OCI-LY3 (cell line): ENCODE results near the gene HSPA12A.

ENCODE experiments used
- H2AFZ ChIP-seq: fragments of 200-600, 300-600 bp; shearing (Covaris generic); 2 replicates; pipeline ENCODE4 v1.6.0; 2014; ENCODE audit warnings: antibody characterized with exemption, low read depth, low read length
- H3K27ac ChIP-seq: fragments of 200-600, 300-600 bp; sonication (generic); 2 replicates; pipeline ENCODE4 v1.5.1; 2014; ENCODE audit warnings: mild to moderate bottlenecking, low read length, moderate library complexity, mixed read lengths
- H3K27me3 ChIP-seq: fragments of 200-600, 300-600 bp; sonication (generic); 2 replicates; pipeline ENCODE4 v1.6.1; 2014; ENCODE audit warnings: low read depth, low read length, mixed read lengths
- H3K36me3 ChIP-seq: fragments of 200-600, 300-600 bp; sonication (generic); replicated peaks from 2 replicates; pipeline ENCODE3; 2014; ENCODE audit warnings: low read depth, low read length, mixed read lengths
- H3K4me1 ChIP-seq: fragments of 300-600, 200-600 bp; sonication (generic); 2 replicates; pipeline ENCODE4 v1.6.1; 2014; ENCODE audit warnings: low read length, mixed read lengths
- H3K4me2 ChIP-seq: fragments of 200-600, 300-600 bp; sonication (generic); 2 replicates; pipeline ENCODE4 v1.6.1; 2014; ENCODE audit warnings: low read length, mixed read lengths
- H3K4me3 ChIP-seq: fragments of 300-600, 200-600 bp; sonication (generic); 2 replicates; pipeline ENCODE4 v1.5.1; 2014; ENCODE audit warnings: antibody characterized with exemption, mild to moderate bottlenecking, low read length, moderate library complexity
- H3K79me2 ChIP-seq: fragments of 300-600, 200-600 bp; shearing (Covaris generic); 2 replicates; pipeline ENCODE4 v1.6.1; 2014; ENCODE audit warnings: mild to moderate bottlenecking, low read length, mixed read lengths
- H3K9ac ChIP-seq: fragments of 300-600, 200-600 bp; shearing (Covaris generic); 2 replicates; pipeline ENCODE4 v1.6.0; 2014; ENCODE audit warnings: mild to moderate bottlenecking, low read length, moderate library complexity
- H3K9me3 ChIP-seq: fragments of 200-600, 300-600 bp; shearing (Covaris generic); 2 replicates; pipeline ENCODE4 v1.6.1; 2014; ENCODE audit warnings: low read length, mixed read lengths; ENCODE audit not compliant: insufficient read depth
- H4K20me1 ChIP-seq: fragments of 200-600, 300-600 bp; sonication (generic); 2 replicates; pipeline ENCODE4 v1.6.1; 2016; ENCODE audit warnings: low read length, mixed read lengths; ENCODE audit not compliant: insufficient read depth
- EZH2phosphoT487 ChIP-seq: fragments of 200-600 bp; shearing (Covaris generic); IDR thresholded peaks from 2 replicates; pipeline ENCODE4 v1.6.1; 2018; ENCODE audit warnings: antibody characterized with exemption, mixed run types, low read depth
- TF ChIP-seq, protein P1 (sequence below): fragments of 200-600, 300-600 bp; sonication (generic); IDR thresholded peaks from 2 replicates; pipeline ENCODE4 v1.5.1; 2014; ENCODE audit warnings: antibody characterized with exemption, low read length, low read depth

HSPA12A gene

GRCh38 chr10:116733566-116733965 lies 8.8 kb downstream of the HSPA12A start:
- Histone ChIP-seq H4K20me1 (no peaks in the 10 kb centered on the region), H2AFZ (no peak overlapping the region), H3K27me3 (no peaks in the 10 kb centered on the region), H3K4me1 (no peaks in the 10 kb centered on the region), H3K79me2 (no peaks in the 10 kb centered on the region), H3K27ac (no peak overlapping the region), H3K9me3 (no peaks in the 10 kb centered on the region), H3K36me3 (no peaks in the 10 kb centered on the region), H3K4me2 (no peak overlapping the region), H3K9ac (no peak overlapping the region), H3K4me3 (no peak overlapping the region)
- TF ChIP-seq, protein P1, sequence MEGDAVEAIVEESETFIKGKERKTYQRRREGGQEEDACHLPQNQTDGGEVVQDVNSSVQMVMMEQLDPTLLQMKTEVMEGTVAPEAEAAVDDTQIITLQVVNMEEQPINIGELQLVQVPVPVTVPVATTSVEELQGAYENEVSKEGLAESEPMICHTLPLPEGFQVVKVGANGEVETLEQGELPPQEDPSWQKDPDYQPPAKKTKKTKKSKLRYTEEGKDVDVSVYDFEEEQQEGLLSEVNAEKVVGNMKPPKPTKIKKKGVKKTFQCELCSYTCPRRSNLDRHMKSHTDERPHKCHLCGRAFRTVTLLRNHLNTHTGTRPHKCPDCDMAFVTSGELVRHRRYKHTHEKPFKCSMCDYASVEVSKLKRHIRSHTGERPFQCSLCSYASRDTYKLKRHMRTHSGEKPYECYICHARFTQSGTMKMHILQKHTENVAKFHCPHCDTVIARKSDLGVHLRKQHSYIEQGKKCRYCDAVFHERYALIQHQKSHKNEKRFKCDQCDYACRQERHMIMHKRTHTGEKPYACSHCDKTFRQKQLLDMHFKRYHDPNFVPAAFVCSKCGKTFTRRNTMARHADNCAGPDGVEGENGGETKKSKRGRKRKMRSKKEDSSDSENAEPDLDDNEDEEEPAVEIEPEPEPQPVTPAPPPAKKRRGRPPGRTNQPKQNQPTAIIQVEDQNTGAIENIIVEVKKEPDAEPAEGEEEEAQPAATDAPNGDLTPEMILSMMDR, result no peak
- TF ChIP-seq EZH2phosphoT487, result no peak

- Histone ChIP-seq H3K4me2 (no peak overlapping the region), H3K27me3 (no peaks in the 10 kb centered on the region), H4K20me1 (no peaks in the 10 kb centered on the region), H3K4me3 (no peak overlapping the region), H3K36me3 (no peaks in the 10 kb centered on the region), H3K79me2 (no peaks in the 10 kb centered on the region), H3K27ac (no peak overlapping the region), H3K4me1 (no peaks in the 10 kb centered on the region), H3K9me3 (no peaks in the 10 kb centered on the region), H3K9ac (no peak overlapping the region), H2AFZ (no peak overlapping the region)
- TF ChIP-seq, protein P1, result no peak
- no peak for TF ChIP-seq EZH2phosphoT487
Measured at GRCh38 chr10:116732573-116732972, 9.8 kb downstream of the HSPA12A start.

DNA sequence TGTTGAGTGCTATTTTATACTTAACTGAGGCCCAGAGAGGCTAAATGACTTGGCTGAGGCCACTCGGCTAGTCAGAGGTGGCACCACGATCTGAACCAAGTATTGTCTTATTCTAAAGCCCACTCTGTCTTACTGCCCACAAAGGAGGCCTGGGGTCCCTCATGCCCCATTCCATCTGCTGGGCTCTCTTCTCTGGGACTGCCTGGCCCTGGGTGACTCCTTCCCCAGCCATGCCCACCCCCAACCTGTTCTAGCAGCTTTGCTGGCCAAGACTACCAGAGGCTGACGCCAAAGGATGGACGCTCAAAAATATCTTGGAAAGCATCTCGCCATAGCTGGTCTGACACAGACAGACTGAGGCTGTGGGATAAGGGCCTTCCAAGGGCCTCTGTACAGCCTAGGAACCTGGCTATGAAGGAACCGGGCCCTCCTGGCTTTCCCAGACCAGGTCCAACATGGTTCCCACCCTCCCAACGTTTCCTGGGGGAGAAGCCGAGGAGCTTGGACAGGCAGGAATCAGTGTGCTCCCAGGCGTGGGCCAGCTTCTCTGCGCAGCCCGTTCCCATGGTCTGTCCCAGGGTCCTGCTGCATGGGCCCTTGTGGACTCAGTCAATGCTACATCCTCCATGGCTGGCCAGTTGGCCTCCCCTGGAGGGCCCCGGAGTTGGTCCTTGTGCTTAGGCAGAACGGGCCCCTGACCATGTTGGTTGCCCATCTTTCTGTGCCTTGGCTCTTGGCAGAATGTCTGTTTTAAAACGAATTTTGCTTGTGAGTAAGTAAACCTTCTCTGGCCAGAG lies 11.7 kb downstream of the HSPA12A start:
- no peak overlapping the region for H2AFZ ChIP-seq
- H3K4me1 ChIP-seq, result no peaks in the 10 kb centered on the region
- H3K27me3 ChIP-seq, result no peaks in the 10 kb centered on the region
- no peaks in the 10 kb centered on the region for H3K36me3 ChIP-seq
- H3K9me3 ChIP-seq, result no peaks in the 10 kb centered on the region
- no peak overlapping the region for H3K27ac ChIP-seq
- no peaks in the 10 kb centered on the region for H4K20me1 ChIP-seq
- no peak overlapping the region for H3K4me3 ChIP-seq
- TF ChIP-seq EZH2phosphoT487, result no peak
- TF ChIP-seq, protein P1, result no peak
- H3K9ac ChIP-seq, result no peak overlapping the region
- H3K4me2 ChIP-seq, result no peak overlapping the region
- H3K79me2 ChIP-seq, result no peaks in the 10 kb centered on the region

DNA sequence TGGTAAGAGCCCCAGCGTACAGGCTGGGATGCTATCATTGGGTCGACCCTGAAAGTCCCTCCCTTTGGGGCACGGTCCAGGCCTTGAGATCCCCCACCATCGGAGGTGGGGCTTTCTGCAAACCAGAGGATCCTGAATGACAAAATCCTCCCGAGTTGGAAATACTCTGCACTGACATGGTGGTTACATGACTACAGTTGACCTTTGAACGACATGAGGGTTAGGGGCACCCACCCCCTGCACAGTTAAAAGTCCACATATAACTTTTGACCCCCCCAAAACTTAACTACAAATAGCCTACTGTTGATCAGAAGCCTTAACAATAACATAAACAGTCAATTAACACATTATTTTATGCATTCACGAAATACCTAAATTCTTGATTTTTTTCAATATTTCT lies 13.1 kb downstream of the HSPA12A start:
- Histone ChIP-seq H4K20me1 (no peaks in the 10 kb centered on the region), H3K27ac (no peak overlapping the region), H3K27me3 (no peaks in the 10 kb centered on the region), H3K4me2 (no peak overlapping the region), H3K4me1 (no peaks in the 10 kb centered on the region), H3K79me2 (no peaks in the 10 kb centered on the region), H3K9ac (no peak overlapping the region), H3K4me3 (no peak overlapping the region), H2AFZ (no peak overlapping the region), H3K9me3 (no peaks in the 10 kb centered on the region), H3K36me3 (no peaks in the 10 kb centered on the region)
- no peak for TF ChIP-seq EZH2phosphoT487
- TF ChIP-seq, protein P1, result no peak
